Prostate gland (tissue), 2 donors: Measurements from ENCODE around the gene ARGLU1. TPM values are rescaled to one million over a fixed set of nuclear protein-coding genes. Genes with fewer than 3 reads are reported as not detected.
A peak's percentile ranks its signal among the peaks of the same experiment; 100 is the strongest.

Experiments
- DNase-seq: peaks from one replicate; pipeline ENCODE4 v3.0.0-alpha.2; 2019; ENCODE audit warnings: low spot score
- H3K27ac ChIP-seq, 2 donors: fragments of 200-600 bp; sonication (generic); 2 replicates each; pipeline ENCODE4 v1.5.1; 2017 to 2019
- H3K27me3 ChIP-seq: fragments of 200-600 bp; sonication (generic); replicated peaks from 2 replicates; pipeline ENCODE4 v1.5.1; 2019; ENCODE audit not compliant: insufficient read depth
- H3K36me3 ChIP-seq, 2 donors: fragments of 200-600 bp; sonication (generic); 1 replicate in 1 of 2; 2 replicates in 1 of 2; pipeline versions ENCODE4 v1.5.1 to v1.8.1; 2017 to 2019
- H3K4me1 ChIP-seq: fragments of 200-600 bp; sonication (generic); replicated peaks from 2 replicates; pipeline ENCODE4 v1.5.1; 2019
- H3K4me3 ChIP-seq, 2 donors: fragments of 200-600 bp; sonication (generic); 2 replicates each; pipeline ENCODE4 v1.5.1; 2017 to 2019
- H3K9me3 ChIP-seq: fragments of 200-600 bp; sonication (generic); 2 replicates; pipeline ENCODE4 v1.5.1; 2017
- CTCF ChIP-seq, 4 experiments: fragments of 200-600 bp in 2 of 4; fragments of 450-650 bp in 2 of 4; sonication (generic) in 2 of 4; IDR thresholded peaks; 1 replicate in 3 of 4; 2 replicates in 1 of 4; pipeline ENCODE4 v1.5.1; 2016 to 2019; ENCODE audit warnings: antibody characterized with exemption in 4 of 4, mild to moderate bottlenecking in 2 of 4, moderate library complexity in 2 of 4
- POLR2A ChIP-seq: fragments of 450-650 bp; IDR thresholded peaks from one replicate; pipeline ENCODE4 v1.6.1; 2016; ENCODE audit warnings: antibody characterized with exemption, mild to moderate bottlenecking
- POLR2AphosphoS5 ChIP-seq: sonication (generic); formaldehyde crosslinking; IDR thresholded peaks from one replicate; pipeline ENCODE4 v1.6.1; 2017; ENCODE audit warnings: antibody characterized with exemption
- WGBS: methylation state at CpG from one replicate; pipeline ENCODE4 v1.1.5; 2018; 5-methylcytosine and 5-hydroxymethylcytosine counted together
- intact Hi-C: fragments of 100-400 bp; cut with DNase I; formaldehyde crosslinking; loops from one replicate; pipeline ENCODE4 v1.14.2; 2022
- total RNA-seq, 2 donors: library from RNA; depleted of rRNA; stranded (reverse); fragments of >200 nt; gene quantifications; one replicate each; pipeline ENCODE4 v1.1.0, GENCODE V29; 2016

The ARGLU1 gene
- total RNA-seq, 2 donors from 2014 or later, result 52.1 to 95.9 TPM

GRCh38 chr13:106560821-106561220, 7.1 kb downstream of the ARGLU1 start:
- intact Hi-C loops, result no loop called here
- Histone ChIP-seq H3K27ac (no peak overlapping the region), H3K4me1 (peaks cover 7% of the 10 kb centered on the region), H3K4me3 (no peak overlapping the region), H3K27me3 (no peaks in the 10 kb centered on the region), H3K9me3 (no peaks in the 10 kb centered on the region), H3K36me3 (no peaks in the 10 kb centered on the region)
- TF ChIP-seq CTCF (IDR thresholded peaks at IDR 0.05) (no peak), POLR2A (no peak), POLR2AphosphoS5 (no peak)
- DNase-seq, result no peak
- 33% methylated on average over 1 of the region's 1 CpG for WGBS

GRCh38 chr13:106558527-106558926, 9.4 kb downstream of the ARGLU1 start:
- peaks cover 0 to 3% of the 10 kb centered on the region in 2 donors for H3K36me3 ChIP-seq
- no peaks in the 10 kb centered on the region for H3K9me3 ChIP-seq
- TF ChIP-seq POLR2A (no peak), CTCF (IDR thresholded peaks at IDR 0.05) (no peak), POLR2AphosphoS5 (peak; percentile 39)
- peak overlapping the region in 1 of 2 donors; percentile 8 for H3K27ac ChIP-seq
- H3K4me3 ChIP-seq, result no peak overlapping the region
- DNase-seq, result no peak
- intact Hi-C loops, result no loop called here
- no peaks in the 10 kb centered on the region for H3K27me3 ChIP-seq
- H3K4me1 ChIP-seq, result no peaks in the 10 kb centered on the region

GRCh38 chr13:106555631-106556328, 12.2 kb downstream of the ARGLU1 start:
- no peaks in the 10 kb centered on the region for H3K27me3 ChIP-seq
- H3K36me3 ChIP-seq, result peaks cover 0 to 3% of the 10 kb centered on the region in 2 donors
- DNase-seq, result no peak
- intact Hi-C loops, result no loop called here
- TF ChIP-seq POLR2AphosphoS5, result no peak
- no peak for TF ChIP-seq CTCF (IDR thresholded peaks at IDR 0.05)
- TF ChIP-seq POLR2A, result no peak
- no peak overlapping the region for H3K4me3 ChIP-seq
- H3K9me3 ChIP-seq, result no peaks in the 10 kb centered on the region
- WGBS, result 94% methylated on average over 4 of the region's 4 CpGs
- H3K4me1 ChIP-seq, result no peaks in the 10 kb centered on the region
- H3K27ac ChIP-seq, result no peak overlapping the region

GRCh38 chr13:106551751-106552150, 16.2 kb downstream of the ARGLU1 start:
- no peaks in the 10 kb centered on the region for H3K9me3 ChIP-seq
- WGBS, result 97% methylated on average over 3 of the region's 3 CpGs
- no peaks in the 10 kb centered on the region for H3K27me3 ChIP-seq
- intact Hi-C loops, result no loop called here
- no peaks in the 10 kb centered on the region for H3K4me1 ChIP-seq
- peaks cover 0 to 3% of the 10 kb centered on the region in 2 donors for H3K36me3 ChIP-seq
- no peak for DNase-seq
- no peak overlapping the region for H3K27ac ChIP-seq
- TF ChIP-seq POLR2A (no peak), POLR2AphosphoS5 (no peak), CTCF (IDR thresholded peaks at IDR 0.05) (no peak)
- no peak overlapping the region for H3K4me3 ChIP-seq

- no peaks in the 10 kb centered on the region for H3K27me3 ChIP-seq
- H3K4me3 ChIP-seq, result no peak overlapping the region
- H3K4me1 ChIP-seq, result no peaks in the 10 kb centered on the region
- H3K27ac ChIP-seq, result peak overlapping the region in 1 of 2 donors; percentile 22
- TF ChIP-seq POLR2AphosphoS5, result no peak
- TF ChIP-seq POLR2A, result no peak
- TF ChIP-seq CTCF (IDR thresholded peaks at IDR 0.05), result no peak
- 100% methylated on average over 1 of the region's 1 CpG for WGBS
- no peak for DNase-seq
- intact Hi-C loops, result no loop called here
- peaks cover 0 to 3% of the 10 kb centered on the region in 2 donors for H3K36me3 ChIP-seq
- H3K9me3 ChIP-seq, result no peaks in the 10 kb centered on the region
Measured at GRCh38 chr13:106551350-106551749, 16.6 kb downstream of the ARGLU1 start.
